ENCODE measurements around the gene MSRB1.

Gene MSRB1

GRCh38 chr16:1942810-1943726 is at the start of gene MSRB1:
Gene MSRB1, minus strand, starts transcription at chr16:1943199. Its CDS starts 43 bp downstream, at chr16:1943156.
- TF ChIP-seq GATA2 (IDR thresholded peaks at IDR 0.05; ENCODE audit: low read depth, low read length) (no peak), GATA3 (IDR thresholded peaks at IDR 0.05; ENCODE audit: low read depth, low read length) (no peak)

DNA sequence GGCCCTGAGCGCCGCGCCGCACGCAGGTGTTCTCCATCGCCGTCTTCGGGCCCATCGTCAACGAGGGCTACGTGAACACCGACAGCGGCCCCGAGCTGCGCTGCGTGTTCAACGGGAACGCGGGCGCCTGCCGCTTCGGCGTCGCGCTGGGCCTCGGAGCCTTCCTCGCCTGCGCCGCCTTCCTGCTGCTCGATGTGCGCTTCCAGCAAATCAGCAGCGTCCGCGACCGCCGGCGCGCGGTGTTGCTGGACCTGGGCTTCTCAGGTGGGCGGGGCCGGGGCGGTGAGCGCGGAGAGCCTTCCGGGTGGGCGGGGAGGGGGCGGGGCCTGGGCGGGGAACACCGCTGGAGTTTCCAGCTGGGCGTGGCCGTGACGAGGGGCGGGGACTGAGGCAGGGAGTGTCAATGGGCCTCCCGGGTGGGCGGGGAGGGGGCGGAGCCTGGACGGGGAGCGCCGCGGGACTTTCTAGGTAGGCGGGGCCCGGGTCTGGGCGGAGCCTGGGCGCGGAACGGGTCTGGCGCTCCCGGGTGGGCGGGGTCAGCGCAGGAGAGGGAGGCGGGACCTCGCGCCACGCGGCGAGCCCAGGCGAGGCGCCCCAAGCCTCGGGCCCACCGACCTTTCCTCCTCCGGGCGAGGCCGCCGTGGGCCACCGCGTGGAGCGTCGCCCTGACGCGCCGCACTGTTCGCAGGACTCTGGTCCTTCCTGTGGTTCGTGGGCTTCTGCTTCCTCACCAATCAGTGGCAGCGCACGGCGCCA is 49.1 kb upstream of the MSRB1 start:
- no peak for TF ChIP-seq GATA3 (IDR thresholded peaks at IDR 0.05; ENCODE audit: low read depth, low read length)
- no peak for TF ChIP-seq GATA2 (IDR thresholded peaks at IDR 0.05; ENCODE audit: low read depth, low read length)

DNA sequence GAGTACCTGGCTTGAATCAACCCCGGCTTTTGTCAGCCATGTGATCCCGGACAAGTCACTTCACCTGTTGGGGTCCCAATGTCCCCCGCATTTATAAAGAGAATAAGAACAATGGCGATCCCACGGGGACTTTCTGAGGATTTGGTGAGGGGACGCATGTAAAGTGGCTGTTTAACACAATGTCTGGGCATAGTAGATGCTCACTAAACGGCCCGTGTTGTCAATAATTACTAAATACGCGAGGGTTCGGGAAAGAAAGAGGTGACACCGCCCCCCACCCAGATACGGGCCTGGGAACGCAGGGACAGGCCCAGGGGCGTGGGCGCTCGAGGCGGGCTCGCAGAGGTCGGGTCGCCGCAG is 48.6 kb upstream of the MSRB1 start:
- no peak for TF ChIP-seq GATA3 (IDR thresholded peaks at IDR 0.05; ENCODE audit: low read depth, low read length)
- TF ChIP-seq GATA2 (IDR thresholded peaks at IDR 0.05; ENCODE audit: low read depth, low read length) = no peak

- TF ChIP-seq GATA2 (IDR thresholded peaks at IDR 0.05; ENCODE audit: low read depth, low read length) (no peak), GATA3 (IDR thresholded peaks at IDR 0.05; ENCODE audit: low read depth, low read length) (no peak)
Observed at GRCh38 chr16:1991135-1991551, 48.1 kb upstream of the MSRB1 start.

- TF ChIP-seq GATA2 (IDR thresholded peaks at IDR 0.05; ENCODE audit: low read depth, low read length) = no peak
- no peak for TF ChIP-seq GATA3 (IDR thresholded peaks at IDR 0.05; ENCODE audit: low read depth, low read length)
Observed at GRCh38 chr16:1990351-1991134, 47.5 kb upstream of the MSRB1 start.

- no peak for TF ChIP-seq GATA2 (IDR thresholded peaks at IDR 0.05; ENCODE audit: low read depth, low read length)
- TF ChIP-seq GATA3 (IDR thresholded peaks at IDR 0.05; ENCODE audit: low read depth, low read length) = no peak
Observed at GRCh38 chr16:1990101-1990350, 47.0 kb upstream of the MSRB1 start.

DNA sequence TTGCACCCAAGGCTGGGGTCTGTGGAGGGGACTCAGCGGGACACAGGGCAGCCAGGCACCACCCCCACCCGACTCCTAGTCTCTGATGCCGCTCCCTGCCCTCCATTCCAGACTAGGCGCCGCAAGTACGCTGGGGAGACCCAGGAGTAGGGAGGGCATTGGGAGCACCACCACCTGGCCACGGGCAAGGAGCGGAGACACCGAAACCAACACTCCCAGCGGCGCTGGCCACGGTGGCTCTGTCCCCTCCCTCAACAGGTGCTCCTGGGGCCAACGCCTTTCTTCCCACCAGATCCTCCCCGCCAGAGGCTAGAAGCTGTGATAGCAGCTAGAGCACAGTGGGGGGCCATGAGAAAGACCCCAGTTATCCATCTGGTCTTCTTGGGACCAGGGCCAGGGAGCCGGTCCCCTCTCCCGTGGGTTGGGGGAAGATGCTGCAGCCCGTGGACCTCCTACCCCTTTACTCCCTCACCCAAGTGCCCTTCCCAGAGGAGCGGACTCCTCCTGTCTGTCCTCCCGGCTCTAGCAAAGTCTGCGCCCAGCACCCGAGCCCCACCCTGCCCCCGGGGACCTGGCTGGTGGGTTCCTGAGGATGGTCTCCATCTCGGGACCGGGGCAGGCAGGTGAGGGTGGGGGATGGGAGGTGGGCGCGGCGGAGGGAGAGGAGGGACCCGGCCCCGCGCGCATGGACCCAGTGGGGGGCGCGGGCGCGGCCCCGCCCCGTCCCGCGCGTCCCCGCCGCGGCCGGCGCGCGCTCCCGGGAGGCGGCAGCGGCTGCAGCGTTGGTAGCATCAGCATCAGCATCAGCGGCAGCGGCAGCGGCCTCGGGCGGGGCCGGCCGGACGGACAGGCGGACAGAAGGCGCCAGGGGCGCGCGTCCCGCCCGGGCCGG is 46.5 kb upstream of the MSRB1 start, which contains the start of gene SYNGR3:
Gene SYNGR3, plus strand, starts transcription at position 762 of the 892 bp plus-strand sequence. CDS start 133 bp downstream, outside the sequence.
- TF ChIP-seq GATA3 (IDR thresholded peaks at IDR 0.05; ENCODE audit: low read depth, low read length) = no peak
- TF ChIP-seq GATA2 (IDR thresholded peaks at IDR 0.05; ENCODE audit: low read depth, low read length) = no peak

DNA sequence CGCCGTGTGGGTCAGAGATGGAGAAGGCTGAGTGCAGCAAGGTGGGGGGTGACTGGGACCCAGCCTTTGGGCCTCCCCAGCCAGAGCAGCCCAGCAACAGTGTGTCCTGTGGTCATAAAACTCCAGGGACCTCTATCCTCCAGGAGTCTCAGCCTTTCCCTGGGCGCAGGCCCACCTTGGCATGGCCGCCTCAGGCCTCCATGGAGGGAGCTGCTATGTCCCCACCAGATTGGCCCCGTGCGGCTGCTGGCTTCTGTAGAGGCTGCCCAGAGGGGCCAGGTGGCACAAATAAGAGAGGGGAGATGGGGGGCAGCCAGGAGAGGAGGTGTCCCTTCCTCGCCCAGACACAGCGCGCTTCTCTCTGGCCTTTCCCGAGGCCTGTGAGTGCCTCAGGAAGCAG is 44.2 kb upstream of the MSRB1 start:
- TF ChIP-seq GATA3 (IDR thresholded peaks at IDR 0.05; ENCODE audit: low read depth, low read length) (no peak), GATA2 (IDR thresholded peaks at IDR 0.05; ENCODE audit: low read depth, low read length) (no peak)

DNA sequence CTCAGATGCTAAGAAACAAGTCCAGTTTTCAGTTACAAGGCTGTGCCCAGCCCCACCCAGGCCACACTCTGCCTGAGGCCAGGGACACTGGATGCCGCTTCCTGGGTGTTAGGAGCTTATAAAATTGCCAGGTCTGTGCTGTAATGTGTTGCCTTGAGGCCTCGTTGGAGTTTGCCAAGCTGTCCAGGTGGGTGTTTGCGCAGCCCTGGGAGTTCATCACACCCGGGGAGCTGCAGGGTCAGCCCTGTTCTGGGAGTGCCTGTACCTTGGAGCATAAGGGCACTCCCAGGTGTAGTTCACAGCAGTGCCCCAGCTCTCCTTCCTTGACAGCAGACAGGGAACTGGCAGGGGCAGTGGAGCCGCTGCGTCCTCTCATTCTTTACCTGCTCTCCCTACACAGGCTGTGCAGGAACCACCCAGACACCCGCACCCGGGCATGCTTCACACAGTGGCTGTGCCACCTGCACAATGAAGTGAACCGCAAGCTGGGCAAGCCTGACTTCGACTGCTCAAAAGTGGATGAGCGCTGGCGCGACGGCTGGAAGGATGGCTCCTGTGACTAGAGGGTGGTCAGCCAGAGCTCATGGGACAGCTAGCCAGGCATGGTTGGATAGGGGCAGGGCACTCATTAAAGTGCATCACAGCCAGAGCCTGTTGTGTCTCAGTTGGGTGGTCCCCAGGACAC is 42.6 kb upstream of the MSRB1 start:
- TF ChIP-seq GATA2 (IDR thresholded peaks at IDR 0.05; ENCODE audit: low read depth, low read length) = no peak
- no peak for TF ChIP-seq GATA3 (IDR thresholded peaks at IDR 0.05; ENCODE audit: low read depth, low read length)

- TF ChIP-seq GATA2 (IDR thresholded peaks at IDR 0.05; ENCODE audit: low read depth, low read length) (no peak), GATA3 (IDR thresholded peaks at IDR 0.05; ENCODE audit: low read depth, low read length) (no peak)
Observed at GRCh38 chr16:1984347-1985225, 41.6 kb upstream of the MSRB1 start.

- no peak for TF ChIP-seq GATA3 (IDR thresholded peaks at IDR 0.05; ENCODE audit: low read depth, low read length)
- TF ChIP-seq GATA2 (IDR thresholded peaks at IDR 0.05; ENCODE audit: low read depth, low read length) = no peak
Observed at GRCh38 chr16:1983544-1984346, 40.7 kb upstream of the MSRB1 start, which contains the start of gene GFER. Gene GFER, plus strand, starts transcription at chr16:1984193. Its CDS starts 26 bp downstream, at chr16:1984219.

Measured in SH-SY5Y (cell line).